GM21786 (cell line): ENCODE results near the gene ABCD3.
A peak's percentile ranks its signal among the peaks of the same experiment; 100 is the strongest.

Experiments
- ATAC-seq: cut with Tn5 transposase; IDR thresholded peaks from one replicate; pipeline ENCODE4 v1.9.1; 2021; ENCODE audit not compliant: unreplicated experiment

ABCD3 gene

DNA sequence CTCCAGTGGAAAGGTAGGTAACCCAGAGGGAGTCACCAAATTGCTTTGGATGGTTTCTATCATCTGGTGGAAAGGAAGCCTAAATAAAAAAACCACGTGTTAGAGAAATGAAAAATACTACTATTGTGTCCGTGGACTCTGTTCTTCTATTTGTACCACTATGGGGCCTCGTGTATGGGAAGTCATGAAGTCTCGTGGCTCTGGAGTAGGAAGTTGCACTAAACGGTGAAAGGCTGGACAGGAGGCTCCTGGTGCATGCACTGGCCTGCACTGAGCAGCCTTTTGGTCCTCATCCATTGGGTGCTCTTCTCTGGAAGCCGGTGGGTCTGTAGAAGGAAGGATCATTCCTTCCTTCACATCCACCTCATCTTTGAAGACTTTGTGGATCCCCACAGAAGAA lies 106.3 kb downstream of the ABCD3 start:
- ATAC-seq: no peak

DNA sequence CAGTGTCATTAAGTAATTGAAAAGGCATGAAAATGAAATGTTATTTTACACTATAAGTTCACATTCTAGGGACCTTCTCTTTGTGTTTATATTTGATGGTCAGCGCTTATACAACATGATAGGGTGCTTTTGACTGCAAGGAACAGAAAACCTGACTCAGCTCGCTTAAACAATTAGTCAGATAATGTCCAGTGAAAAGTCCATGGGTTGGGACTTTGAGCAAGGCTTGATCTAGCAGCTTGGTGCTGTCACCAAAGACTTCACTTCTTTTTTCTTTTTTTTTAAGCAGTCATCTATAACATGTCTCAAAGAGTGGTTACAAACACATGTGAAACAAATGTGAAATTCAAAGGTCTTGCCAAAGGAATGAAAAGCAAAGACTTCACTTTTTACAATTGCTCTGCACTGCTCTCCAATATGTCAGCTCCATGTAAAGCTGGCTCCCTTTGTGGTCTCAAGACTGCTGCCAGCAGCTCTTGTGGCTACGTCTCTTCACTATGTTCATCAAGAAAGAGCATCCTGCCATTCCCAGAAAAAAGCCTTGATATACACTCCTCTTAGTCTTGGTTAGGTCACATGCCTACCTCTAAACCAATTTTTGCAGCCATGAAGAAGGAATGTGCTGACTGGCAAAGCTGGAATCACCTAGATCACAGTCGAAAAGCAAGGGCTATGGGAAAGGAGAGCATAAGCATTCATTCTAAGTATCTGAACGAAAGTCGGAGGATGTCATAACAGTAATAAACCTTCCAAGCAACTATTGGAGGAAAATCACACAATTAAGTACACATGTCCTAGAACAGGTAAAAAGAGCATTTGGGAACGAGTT lies 108.2 kb downstream of the ABCD3 start:
- ATAC-seq: no peak

DNA sequence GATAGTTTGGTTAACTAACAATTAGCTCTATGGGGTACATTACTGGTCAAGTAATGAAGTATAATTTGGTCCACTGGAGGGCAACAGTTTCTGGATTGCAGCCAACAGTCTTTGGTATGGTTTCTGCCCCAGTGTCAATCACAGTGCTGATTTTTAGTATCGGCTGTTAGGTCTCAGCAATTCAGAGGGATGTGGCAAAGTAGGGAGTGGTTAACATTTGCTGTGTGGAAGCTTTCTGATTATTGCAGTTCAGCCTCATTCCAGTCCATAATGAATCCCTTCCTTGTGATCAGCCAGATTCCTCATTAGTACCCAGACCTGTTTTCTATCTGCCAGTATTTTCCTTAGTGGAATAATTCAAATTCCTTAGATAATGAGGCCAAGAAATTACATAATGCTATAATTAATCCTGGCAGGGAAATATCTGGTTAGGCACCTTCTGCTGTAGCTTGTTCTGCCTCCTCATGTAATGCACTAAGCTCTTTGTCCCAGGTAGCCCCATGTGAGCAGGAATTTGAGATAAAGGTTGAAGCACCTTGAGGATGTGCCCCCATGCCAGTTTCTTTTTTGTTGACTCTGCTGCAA lies 109.3 kb downstream of the ABCD3 start:
- ATAC-seq: no peak

DNA sequence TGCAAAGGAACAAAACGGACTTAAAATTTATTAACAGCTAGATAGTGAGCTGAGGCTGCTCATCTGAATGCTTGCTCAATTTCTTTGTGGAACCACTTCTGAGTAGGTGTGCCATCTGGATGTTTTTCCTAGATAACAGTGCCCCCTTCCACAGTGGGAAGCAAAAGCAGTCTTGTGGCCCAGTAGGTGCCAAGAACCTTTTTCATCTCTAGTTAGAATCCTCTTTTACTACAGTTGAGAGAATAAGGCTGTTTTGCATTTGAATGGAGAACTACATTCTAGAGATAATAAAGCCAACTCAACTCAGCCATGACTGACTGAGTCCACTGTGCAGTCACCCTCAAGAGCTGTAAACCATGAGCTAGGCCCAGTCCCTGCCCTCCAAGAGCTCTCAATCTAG lies 110.1 kb downstream of the ABCD3 start:
- no peak for ATAC-seq

DNA sequence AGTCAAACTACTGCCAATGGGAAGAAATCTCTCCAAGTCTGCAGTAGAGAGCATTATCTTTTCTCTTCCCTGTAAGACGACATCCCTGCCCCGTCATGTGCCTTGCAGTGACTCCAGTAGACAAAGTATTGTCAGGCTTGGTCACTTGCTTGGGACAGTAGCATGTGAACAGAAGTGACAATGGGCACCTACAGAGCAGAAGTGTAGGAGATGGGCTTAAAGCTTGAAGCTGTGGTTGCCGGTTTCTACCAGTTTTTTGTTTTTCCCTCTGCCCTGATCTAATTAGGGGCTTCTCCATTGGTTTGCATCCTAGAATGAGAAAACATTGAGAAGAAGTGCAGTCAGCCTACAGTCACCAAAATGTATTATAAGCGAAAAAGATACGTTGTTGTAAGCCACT lies 110.6 kb downstream of the ABCD3 start:
- no peak for ATAC-seq

DNA sequence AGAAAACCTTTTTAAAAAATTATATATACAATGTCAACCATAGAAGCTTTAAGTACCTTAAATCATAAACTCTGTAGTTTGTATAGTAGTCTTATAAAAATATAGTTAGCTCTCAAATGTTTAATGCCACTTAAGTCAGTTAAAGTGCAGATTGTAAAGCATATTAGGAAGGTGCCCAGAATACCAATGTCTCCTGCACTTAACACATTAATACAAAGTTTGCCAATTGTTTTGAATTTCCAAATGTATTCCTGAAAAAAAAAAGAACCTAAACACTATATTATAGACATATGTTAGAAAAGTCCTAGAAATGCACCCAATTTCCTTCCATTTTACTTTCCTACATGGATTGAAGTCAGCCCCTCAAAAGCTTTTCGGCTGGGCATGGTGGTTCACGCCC lies 111.2 kb downstream of the ABCD3 start:
- no peak for ATAC-seq

DNA sequence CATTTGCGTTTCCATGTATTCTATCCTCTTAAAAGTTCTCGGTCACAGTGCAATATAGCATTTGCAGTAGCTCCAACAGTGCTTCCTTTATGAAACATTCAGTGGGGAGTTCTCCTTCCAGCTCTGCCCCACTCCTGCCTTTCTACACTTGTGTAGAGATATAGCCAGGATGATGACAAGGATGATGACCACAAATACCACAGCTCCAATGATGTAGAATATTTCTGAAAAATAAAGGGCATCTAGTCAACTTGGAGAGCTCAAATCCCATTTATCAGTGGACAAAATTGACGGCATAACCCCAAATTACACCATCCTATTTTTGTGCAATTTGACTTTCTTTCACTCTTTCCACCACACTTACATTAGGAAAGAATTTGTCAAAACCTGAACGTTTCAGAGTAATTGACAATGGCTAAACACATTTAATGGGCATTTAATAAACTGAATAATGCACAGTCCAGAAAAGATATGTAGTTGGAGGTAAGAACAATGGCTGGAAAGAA lies 112.2 kb downstream of the ABCD3 start:
- ATAC-seq: no peak

DNA sequence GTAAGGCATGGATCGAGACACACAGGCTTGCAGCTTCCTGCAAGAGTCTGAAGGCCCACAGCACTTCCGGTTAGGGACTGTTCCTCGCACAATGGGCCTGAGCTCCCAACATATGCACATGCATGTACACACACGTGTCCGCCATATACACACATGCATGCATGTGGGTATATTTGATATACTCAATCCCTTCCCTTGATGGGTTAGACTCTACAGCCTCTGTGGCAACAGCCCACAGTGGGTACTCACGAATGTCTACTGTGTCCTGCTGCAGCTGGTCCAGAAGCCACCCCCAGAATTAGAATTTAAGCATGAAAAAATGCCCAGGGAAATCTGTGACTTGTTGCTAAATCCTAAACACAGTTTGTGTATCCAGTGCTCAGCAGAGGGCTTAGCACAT lies 113.5 kb downstream of the ABCD3 start:
- ATAC-seq: no peak

DNA sequence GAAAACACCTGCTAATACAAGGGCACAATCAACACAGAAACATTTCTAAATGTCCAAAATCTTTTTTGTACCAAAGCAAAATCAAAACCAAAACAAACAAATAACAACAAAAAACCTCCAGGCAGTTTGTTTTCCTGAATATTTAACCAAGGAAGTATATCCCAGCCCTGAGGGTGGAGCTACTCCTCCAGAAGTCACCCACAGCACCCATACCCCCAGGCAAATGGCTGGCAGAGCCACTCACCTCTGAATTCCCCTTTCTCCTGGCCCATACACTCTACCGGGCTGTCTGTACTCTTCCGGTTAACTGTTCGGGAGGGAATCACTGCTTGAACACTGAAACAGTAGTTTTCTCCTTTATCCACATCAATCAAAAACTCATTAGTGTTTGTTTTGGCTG lies 113.9 kb downstream of the ABCD3 start:
- ATAC-seq: no peak

DNA sequence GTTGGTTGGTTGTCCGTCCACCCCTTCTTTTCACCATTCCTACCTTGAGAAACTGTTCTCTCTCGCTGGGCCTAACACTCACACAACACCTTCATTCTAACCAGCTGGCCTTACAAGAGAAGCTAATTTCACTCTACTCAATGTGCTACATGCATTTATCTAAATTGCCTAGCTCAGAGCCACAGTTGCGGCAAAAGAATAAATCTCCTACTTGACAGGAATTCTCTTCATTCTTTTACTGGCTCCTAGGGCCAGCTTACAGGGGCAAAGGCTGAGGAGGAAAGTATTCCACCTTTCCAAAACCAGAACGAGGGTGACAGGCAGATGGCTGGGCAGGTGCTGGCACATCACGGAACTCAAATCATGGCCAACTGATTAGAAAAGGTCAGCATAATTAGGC lies 116.9 kb downstream of the ABCD3 start:
- ATAC-seq: no peak

DNA sequence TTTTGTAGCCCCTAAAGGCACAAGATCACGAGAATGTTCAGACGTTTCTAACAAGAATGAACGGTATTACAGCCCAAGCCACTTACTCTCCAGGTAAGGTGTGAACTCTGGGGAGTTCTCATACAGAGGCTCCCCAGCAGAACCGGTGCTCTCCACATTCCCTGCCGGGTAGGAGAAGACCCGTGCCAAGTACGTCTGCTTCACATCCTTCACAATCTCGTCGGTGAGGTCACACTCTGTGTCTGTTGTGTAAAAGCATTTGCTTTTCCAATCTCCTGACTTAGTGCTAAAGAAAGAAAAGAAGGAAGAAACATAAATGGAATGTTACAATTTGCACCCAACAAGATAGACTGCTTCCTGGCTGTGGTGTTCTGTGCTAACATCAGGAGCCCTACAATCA lies 117.7 kb downstream of the ABCD3 start:
- no peak for ATAC-seq

DNA sequence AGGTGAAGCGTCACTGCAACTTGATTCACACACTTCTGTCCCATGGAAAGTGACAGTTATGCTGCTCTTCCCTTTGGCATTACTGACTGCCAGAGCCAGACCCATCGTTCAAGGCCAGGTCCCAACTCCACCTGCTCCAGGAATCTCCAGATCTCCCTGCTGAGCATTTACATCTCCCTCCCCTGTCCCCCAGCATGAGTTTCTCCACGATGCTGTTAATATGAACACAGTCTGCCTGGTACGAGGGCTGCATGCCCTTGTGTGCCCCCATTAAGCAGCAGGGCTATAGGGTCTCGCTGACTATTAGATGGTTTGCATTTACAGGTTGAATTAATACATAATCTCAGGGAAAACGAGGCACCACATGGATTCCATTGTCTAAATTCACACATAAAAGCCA lies 119.1 kb downstream of the ABCD3 start:
- no peak for ATAC-seq

DNA sequence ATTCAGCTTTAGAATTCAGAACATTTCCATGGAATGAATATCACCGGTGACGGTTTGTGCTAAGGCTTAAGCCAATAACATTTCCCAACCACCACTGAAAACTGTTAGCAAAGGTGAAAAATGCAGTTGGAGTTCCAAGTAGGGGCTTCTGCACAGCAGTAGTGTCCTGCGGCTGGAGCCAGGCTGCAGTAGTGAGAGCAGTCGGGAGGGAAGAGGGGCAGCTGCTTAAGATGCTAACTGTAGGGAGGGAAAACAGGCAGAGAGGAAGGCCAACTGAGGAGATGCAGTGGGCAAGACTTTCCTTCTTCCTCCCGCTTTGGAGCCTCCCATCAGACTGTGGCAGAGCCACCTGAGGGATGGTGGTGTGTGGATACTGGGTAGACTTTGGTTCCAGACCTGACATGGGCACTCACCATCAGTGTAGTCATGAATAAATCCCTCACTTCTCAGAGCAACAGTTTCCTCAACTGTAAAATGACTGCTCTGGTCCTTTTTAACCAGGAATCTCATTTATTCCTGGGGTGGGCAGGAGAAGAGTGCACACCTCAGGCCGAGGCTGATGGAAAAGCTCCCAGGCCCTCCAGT lies 120.1 kb downstream of the ABCD3 start:
- no peak for ATAC-seq

DNA sequence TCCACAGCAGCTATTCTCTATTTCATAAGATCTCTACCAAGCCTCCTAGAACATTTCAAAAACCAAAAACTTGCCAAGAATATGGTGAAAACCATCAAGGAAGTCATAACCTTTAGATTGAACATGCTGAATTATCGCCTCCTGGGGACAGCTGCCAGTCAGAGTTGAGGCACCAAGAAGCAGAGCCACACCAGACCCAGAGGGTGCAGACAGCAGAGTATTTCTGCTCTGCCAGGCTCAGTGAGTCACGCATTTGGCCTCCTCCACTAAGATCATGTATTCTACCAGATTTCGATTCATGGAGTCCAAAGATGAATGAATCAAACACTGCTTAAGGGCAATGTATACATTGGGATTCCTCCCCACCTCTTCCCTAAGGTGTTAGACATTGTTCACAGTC lies 121.3 kb downstream of the ABCD3 start:
- ATAC-seq: no peak

DNA sequence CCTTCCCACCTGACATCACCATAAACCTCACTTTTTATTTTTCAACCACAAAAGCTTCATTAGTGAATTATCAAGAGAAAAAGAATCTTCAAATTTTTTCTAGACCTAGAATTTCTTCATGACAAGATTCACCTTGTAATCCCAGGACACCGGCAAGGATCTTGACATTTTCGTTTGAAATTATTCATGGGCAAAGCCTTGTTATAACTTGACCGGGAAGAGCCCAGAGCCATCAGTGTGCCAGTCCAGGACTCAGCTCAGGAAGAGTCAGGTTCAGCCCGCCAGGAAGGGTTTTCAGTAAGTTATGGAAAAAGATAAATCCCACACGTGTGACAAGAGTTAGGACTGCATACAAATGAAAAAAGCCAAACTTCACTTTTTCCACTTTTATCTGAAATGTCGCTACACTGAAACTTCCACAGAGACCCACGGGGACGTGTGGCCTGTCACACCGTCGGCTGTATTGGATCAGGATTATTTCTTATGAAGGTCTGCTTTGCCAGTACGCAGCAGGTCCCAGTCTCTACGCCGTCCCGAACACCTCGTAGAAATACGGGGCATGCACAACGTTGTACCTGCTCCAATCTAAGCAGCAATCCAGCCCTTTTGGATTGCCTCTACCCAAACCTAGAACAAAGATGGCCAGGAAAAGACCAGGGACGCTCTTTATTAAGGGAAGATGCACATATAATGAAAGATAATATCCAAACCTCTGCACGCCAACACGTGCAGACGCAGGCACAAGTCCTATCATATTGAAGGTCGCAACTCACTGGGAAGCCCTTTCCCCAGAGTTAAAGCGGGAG lies 122.5 kb downstream of the ABCD3 start:
- no peak for ATAC-seq

DNA sequence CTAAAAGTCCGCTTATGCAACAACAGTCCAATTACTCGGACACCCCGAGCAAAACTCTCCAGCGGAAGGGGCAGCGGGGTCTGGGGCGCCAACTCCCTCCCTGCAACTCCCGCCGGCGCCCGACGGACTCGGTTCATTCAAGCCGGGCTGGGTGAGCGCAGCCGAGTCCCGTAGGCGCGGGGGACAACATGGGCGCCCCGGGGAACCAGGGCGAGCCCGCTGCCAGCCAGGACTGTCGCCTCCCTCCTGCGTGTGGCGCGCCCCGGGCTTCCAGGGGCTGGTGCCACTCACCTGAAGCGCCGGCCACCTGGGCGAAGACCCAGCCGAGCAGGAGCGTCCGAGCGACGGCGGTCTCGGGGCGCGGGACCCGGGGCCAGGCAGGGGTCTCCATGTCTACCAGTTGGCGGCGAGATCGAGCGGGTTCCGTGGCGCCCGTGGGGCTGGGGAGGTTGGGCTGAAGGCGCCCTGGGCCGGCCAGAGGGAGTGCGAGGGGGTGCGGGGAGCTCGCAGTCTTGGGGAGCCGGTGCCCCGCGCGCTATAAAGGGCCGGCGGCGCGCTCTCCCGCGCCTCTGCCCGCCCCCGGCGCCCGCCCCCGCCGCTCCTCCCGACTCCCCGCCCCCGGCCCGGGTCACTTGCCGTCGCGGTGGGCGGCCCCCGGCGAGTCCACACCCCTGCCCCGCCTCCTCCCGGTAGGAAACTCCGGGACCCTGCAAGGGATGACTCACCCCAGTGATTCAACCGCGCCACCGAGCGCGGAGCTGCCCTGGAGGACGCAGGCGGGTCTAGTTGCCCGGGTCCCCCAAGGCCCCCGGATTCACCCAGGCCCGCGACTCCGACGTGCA lies 123.3 kb downstream of the ABCD3 start, which contains the start of gene F3:
TSS of gene F3 (minus strand) at position 514 of the 842 bp plus-strand sequence. CDS start at position 391, 123 bp downstream.
- peak; percentile 78 for ATAC-seq

DNA sequence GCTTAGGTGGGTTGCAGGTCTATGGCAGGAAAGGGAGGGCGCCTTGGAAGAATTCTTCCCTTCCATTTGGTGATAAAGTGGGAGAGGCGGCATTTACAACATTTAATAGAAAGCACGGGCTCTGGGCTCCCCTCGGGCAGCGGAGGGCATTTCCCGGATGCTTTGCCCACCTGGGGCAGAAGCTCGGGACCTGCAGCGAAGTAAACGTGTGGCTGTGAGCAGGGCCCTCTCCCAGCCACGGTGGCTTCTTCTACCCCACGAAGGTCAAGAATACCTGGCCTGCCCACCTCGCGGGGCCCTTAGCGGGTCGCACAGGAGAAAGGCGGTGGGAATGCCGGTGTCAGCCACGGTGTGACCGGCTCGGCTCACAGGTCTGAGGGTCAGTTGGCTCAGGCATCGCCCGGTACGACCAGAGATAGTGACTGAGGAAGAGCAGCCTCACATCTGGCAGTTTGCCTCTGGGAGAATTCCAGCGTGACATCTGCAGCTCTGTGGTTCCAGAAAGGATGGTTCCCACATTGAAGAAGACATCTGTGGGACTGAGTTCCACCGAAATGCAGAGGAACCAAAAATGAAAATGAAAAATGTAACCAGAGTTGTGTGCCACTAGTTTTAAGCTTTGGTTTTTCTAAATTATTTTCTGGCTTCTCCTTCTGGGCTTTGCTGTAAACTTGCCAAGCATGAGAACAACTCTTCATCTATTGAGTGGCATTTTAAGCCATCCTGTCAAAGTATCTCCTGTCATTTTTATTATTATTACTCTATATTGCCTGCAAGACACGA lies 124.1 kb downstream of the ABCD3 start:
- ATAC-seq: peak; percentile 25

DNA sequence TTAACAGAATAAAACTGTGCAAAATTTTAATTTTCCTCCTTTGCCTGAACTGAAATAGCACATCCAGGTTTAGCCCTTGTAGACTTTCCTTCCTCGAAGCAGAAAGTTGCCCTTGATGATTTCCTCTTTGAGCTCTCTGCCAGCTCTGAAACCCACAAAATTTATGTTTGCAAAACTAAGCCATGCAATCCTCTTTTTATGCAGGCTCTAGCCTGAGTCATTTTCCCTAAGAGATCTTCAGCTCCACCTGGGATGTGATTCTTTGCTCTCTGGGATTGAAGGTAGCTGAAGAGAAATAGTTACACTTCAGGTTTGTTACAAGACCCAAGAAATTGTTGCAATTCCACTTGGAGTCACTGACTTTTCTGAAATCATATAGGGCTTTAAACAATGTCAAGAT lies 124.8 kb downstream of the ABCD3 start:
- no peak for ATAC-seq

DNA sequence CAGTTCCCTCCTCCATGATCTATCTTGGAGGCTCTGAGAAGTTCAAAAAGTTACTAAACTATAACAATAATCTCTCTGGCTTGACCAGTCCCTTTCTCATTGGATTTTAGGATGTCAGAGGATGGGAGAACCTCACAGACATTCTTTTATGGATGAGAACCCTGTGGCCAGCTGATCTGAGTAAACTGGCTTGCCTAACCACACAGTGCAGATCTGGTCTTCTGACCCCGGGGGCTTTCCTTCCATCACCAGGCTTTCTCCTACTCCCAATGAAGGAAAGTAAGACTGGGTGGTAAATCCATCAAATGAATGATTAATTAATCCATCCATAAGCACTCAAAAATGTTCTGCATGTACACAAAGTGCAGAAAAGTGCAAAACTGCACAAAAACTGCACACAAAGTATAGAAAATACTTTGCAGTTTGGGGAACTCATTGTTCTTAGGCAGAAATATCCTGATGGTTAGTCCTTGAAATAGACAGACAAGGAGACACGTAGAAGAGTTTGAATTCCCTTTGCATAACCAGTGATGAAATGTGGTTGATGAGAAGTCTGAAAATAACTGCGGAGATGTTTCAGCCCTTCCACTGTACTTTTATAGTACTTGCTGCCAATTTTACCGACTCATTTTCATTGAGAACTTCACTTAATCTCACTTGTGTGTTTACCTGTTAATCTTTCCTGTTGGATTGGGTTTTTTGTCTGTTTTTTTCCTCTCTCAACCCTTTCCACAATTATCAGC lies 125.9 kb downstream of the ABCD3 start:
- ATAC-seq: no peak
